Esophagus squamous epithelium (tissue), 5 donors: ENCODE results near the gene ADGRL2. TPM values are rescaled to one million over a fixed set of nuclear protein-coding genes. Genes with fewer than 3 reads are reported as not detected.

Experiments
- DNase-seq: peaks from one replicate; lab custom pipeline; 2025; lab: John Stamatoyannopoulos, UW
- H3K27ac ChIP-seq, 4 donors: fragments of 200-600 bp; sonication (generic); one replicate each; pipeline ENCODE4 v1.5.1; 2016 to 2019; ENCODE audit warnings: mild to moderate bottlenecking in 1 of 4
- H3K27me3 ChIP-seq, 4 donors: fragments of 200-600 bp; sonication (generic); 1 replicate in 3 of 4; 2 replicates in 1 of 4; pipeline versions ENCODE4 v1.5.1 to v1.6.0; 2017 to 2021; ENCODE audit warnings: antibody characterized with exemption in 1 of 4
- H3K36me3 ChIP-seq, 3 donors: fragments of 200-600 bp; sonication (generic); one replicate each; pipeline ENCODE4 v1.5.1; 2016 to 2019
- H3K4me1 ChIP-seq, 3 donors: fragments of 200-600 bp; sonication (generic); one replicate each; pipeline ENCODE4 v1.5.1; 2017 to 2019
- H3K4me3 ChIP-seq, 4 donors: fragments of 200-600 bp; sonication (generic); 1 replicate in 3 of 4; 2 replicates in 1 of 4; pipeline ENCODE4 v1.5.1; 2016 to 2019; ENCODE audit warnings: mild to moderate bottlenecking in 2 of 4, moderate library complexity in 1 of 4
- H3K9me3 ChIP-seq, 3 donors: fragments of 200-600 bp; sonication (generic); one replicate each; pipeline ENCODE4 v1.5.1; 2016 to 2019
- CTCF ChIP-seq, 6 experiments: fragments of 450-650 bp in 4 of 6; fragments of 200-600 bp in 2 of 6; sonication (generic) in 2 of 6; IDR thresholded peaks; one replicate each; pipeline ENCODE4 v1.5.1; 2016 to 2019; ENCODE audit warnings: antibody characterized with exemption in 6 of 6, mild to moderate bottlenecking in 4 of 6, moderate library complexity in 4 of 6
- POLR2A ChIP-seq, 4 donors: fragments of 450-650 bp; IDR thresholded peaks; one replicate each; pipeline ENCODE4 v1.6.1; 2017; ENCODE audit warnings: antibody characterized with exemption in 4 of 4, mild to moderate bottlenecking in 4 of 4, moderate library complexity in 3 of 4
- WGBS, 2 donors: methylation state at CpG; one replicate each; pipeline ENCODE4 v1.1.5; 2018; 5-methylcytosine and 5-hydroxymethylcytosine counted together
- intact Hi-C: fragments of 100-400 bp; cut with DNase I; formaldehyde crosslinking; loops from one replicate; pipeline ENCODE4 v1.15.0; 2022
- total RNA-seq, 4 donors: library from RNA; depleted of rRNA; stranded (reverse); fragments of >200 nt; gene quantifications; one replicate each; pipeline ENCODE4 v1.1.0, GENCODE V29; 2016
- donor health status: DM: yes; HTN: yes; CAD: no.

Gene ADGRL2
- total RNA-seq, 4 donors from 2014 or later = 37.2 to 63.7 (median 59.7) TPM

GRCh38 chr1:82001345-82001744 lies 200.6 kb downstream of the ADGRL2 start:
- Histone ChIP-seq H3K36me3 (no peaks in the 10 kb centered on the region), H3K4me3 (no peak overlapping the region), H3K27ac (no peak overlapping the region), H3K27me3 (no peaks in the 10 kb centered on the region), H3K9me3 (no peaks in the 10 kb centered on the region), H3K4me1 (peaks cover 0 to 11% (median 0%) of the 10 kb centered on the region in 3 donors)
- intact Hi-C loops = no loop called here
- TF ChIP-seq POLR2A (IDR thresholded peaks at IDR 0.05) (no peak), CTCF (IDR thresholded peaks at IDR 0.05) (no peak)
- WGBS, 2 donors = 81% methylated on average over 4 of the region's 4 CpGs
- DNase-seq = no peak

GRCh38 chr1:82007804-82008203 lies 207.1 kb downstream of the ADGRL2 start:
- no peaks in the 10 kb centered on the region for H3K36me3 ChIP-seq
- H3K27me3 ChIP-seq = no peaks in the 10 kb centered on the region
- DNase-seq = no peak
- H3K4me3 ChIP-seq = no peak overlapping the region
- intact Hi-C loops = no loop called here
- H3K4me1 ChIP-seq = no peaks in the 10 kb centered on the region
- no peak overlapping the region for H3K27ac ChIP-seq
- TF ChIP-seq CTCF (IDR thresholded peaks at IDR 0.05) = no peak
- TF ChIP-seq POLR2A (IDR thresholded peaks at IDR 0.05) = no peak
- no peaks in the 10 kb centered on the region for H3K9me3 ChIP-seq

GRCh38 chr1:82013702-82014101 lies 213.0 kb downstream of the ADGRL2 start:
- Histone ChIP-seq H3K36me3 (no peaks in the 10 kb centered on the region), H3K27ac (no peak overlapping the region), H3K4me3 (no peak overlapping the region), H3K9me3 (no peaks in the 10 kb centered on the region), H3K4me1 (no peaks in the 10 kb centered on the region), H3K27me3 (no peaks in the 10 kb centered on the region)
- DNase-seq = no peak
- TF ChIP-seq CTCF (IDR thresholded peaks at IDR 0.05) (peak in 2 of 6 experiments; percentile 19 to 25), POLR2A (IDR thresholded peaks at IDR 0.05) (no peak)
- intact Hi-C loops = no loop called here

GRCh38 chr1:82015444-82015843 lies 214.7 kb downstream of the ADGRL2 start:
- TF ChIP-seq POLR2A (IDR thresholded peaks at IDR 0.05) (no peak), CTCF (IDR thresholded peaks at IDR 0.05) (no peak)
- no peaks in the 10 kb centered on the region for H3K27me3 ChIP-seq
- no peak overlapping the region for H3K27ac ChIP-seq
- DNase-seq = no peak
- H3K36me3 ChIP-seq = no peaks in the 10 kb centered on the region
- no peaks in the 10 kb centered on the region for H3K4me1 ChIP-seq
- WGBS, 2 donors = 88 to 93% methylated on average over 6 of the region's 6 CpGs
- intact Hi-C loops = no loop called here
- no peaks in the 10 kb centered on the region for H3K9me3 ChIP-seq
- H3K4me3 ChIP-seq = no peak overlapping the region

GRCh38 chr1:82018319-82018718 lies 217.6 kb downstream of the ADGRL2 start:
- H3K27ac ChIP-seq = no peak overlapping the region
- H3K4me1 ChIP-seq = no peaks in the 10 kb centered on the region
- intact Hi-C loops = no loop called here
- WGBS, 2 donors = 87 to 91% methylated on average over 2 of the region's 2 CpGs
- H3K27me3 ChIP-seq = no peaks in the 10 kb centered on the region
- DNase-seq = no peak
- no peak for TF ChIP-seq POLR2A (IDR thresholded peaks at IDR 0.05)
- TF ChIP-seq CTCF (IDR thresholded peaks at IDR 0.05) = no peak
- H3K4me3 ChIP-seq = no peak overlapping the region
- no peaks in the 10 kb centered on the region for H3K36me3 ChIP-seq
- no peaks in the 10 kb centered on the region for H3K9me3 ChIP-seq
